Stimulated activated CD8-positive, alpha-beta memory T cell treated with anti-CD3 and anti-CD28 coated beads, Interleukin-7, amount 100 ng/mL, for 48 hours (primary cell): ENCODE measurements around the gene THSD7B.

Experiments used
- DNase-seq, 2 donors: peaks; one replicate each; pipeline ENCODE4 v3.0.0-alpha.2; 2020; ENCODE audit warnings: low read depth in 1 of 2; ENCODE audit errors: extremely low read depth in 1 of 2

The THSD7B gene

DNA sequence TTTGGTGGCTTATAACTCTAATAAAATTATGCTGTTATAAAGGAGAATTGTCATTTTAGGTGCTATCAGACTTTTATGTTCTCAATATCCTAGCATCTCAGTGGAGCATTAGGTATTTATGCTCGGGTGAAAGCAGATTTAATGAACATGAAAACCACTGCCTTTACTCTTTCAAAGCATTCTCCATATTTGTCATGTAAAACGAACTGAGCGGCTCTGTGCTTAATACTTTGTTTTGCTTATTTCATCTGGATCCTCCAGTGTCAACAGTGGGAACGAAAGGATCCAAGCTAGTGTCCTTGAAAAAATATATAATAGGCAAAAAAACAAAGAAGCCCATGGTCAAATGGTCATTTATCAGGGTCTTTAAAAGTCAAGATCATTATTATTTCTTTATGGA, 53.5 kb downstream of the THSD7B start:
- no peak for DNase-seq

DNA sequence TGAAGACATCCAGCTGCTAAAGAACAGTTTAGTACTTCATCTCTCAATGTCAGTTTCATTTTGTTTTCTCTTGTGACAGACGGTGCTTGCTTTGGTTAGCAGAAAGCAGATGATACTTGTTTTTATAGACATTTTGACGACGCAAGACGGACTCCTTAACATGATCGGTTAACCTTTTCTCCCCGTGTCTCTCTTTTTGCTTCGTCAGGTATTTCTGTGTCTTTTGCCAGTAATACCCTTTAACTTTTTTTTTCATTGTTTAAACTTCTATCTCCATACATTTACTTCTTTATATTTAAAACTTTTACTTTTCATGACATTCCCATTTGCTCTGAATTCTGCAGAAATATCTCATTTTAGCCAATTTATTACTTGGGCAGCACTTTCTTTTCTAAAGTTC, 57.9 kb downstream of the THSD7B start:
- DNase-seq, result no peak

DNA sequence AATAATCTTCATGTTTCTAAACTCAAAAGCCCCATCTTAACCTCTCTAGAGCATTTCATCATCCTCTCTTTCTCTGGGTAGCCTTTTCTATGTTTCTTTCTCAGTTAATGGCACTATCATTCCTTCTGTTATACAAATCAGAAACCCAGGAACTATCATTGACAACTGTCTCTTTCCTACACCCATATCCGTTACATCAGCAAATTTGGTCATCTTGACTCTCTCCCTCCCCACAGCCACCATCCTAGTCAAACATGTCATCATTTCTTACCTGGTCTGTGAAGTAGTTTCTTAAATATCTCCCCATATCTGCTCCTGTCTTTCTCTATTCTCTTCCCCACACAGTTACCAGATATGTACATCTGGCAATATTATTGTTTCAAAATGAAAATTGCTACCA, 62.8 kb downstream of the THSD7B start:
- DNase-seq, result no peak

DNA sequence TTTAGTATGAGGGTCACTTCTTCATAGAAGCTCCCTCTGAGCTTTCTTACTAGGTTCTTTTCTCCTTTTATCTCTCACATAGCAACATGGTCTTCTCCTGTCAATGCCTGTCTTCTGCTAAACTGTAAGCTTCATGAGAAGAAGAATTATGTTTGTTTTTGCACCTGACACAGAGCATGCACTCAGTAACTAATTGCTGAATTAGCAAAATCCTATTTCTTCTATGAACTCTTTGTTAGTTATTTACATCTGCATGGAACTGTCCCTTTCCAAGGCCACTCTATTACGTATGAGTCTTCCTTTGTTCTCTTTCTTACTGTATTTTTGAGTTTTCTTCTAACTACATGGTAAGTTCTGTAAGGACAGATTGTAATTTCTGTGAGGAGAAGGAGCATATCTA, 63.4 kb downstream of the THSD7B start:
- no peak for DNase-seq

DNA sequence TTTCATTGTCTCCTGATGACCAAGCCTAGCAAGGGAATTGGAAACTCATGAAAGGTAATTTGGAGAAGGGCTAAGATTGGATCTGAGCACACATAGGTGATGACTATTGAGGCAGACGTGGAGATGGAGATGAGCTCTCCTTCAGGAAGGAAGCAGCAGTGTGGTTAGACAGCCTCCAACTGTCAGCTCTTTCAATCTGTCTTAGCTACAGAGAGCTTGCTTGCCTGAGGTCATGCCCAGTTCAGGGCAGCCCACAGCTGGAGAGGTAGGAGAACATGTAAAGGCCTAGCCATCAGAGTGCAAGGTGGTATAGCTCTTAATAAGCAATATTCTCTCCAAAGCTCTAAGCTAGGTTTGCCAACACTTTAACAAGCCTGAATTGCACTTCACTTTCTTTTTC, 79.2 kb downstream of the THSD7B start:
- DNase-seq, result no peak

DNA sequence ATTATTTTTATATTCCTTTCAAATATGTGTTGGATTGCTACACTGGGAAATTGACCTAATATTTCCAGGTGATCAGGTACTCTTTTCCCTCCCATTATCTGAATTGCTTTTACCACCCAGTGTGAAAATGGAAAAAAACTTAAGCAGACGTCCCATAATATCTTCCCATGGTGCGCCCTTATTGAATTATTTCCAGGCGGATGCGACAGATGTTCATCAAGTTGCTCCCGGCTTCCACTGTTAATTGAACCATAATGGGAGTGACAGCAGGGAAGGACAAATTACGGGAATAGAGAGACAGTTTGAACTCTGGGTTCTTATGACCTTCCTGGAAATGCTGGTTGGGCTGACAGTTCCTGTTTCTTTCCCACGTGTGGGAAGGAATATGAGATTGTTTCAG, 93.3 kb downstream of the THSD7B start:
- DNase-seq, result no peak

DNA sequence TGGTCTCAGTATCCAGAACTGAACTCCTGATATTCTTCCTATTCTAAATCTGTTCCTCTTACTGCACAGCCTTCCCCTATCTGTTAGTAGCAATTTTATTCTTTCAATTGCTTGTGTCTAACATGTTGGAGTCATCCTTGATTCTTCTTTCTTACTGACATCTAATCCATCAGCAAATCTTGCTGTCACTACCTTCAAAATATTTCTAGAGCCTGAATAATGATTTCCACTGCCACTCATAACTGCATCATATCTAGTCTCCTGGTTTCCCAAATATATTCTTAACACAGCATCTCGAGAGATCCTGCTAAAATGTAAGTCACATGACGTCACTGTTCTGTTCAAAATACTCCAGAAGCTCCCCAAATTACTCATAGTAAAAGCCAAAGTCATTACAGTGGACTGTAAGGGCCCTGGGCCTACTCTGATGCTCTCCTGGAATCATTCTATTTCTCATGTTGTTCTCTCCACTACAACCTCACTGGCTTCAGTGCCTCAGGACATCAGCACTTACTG, 95.2 kb downstream of the THSD7B start:
- DNase-seq, result no peak

DNA sequence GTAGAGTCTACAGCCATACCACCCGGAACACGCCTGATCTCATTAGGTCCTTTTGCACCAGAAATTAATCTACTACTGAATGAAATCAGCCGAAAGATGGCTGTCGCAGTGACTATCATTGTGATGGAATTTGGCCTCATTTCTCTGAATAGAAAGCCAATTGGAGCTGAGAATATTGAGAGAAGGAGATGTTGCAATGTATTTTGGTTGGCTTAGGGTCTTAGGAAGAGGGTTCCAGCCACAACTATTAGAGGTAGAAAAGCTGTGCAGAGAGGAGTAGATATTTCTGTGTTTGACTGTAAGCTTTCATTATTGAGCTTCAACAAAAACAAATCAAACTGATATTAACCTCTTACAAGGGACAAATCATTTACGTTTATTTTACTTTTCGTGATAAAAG, 98.1 kb downstream of the THSD7B start:
- no peak for DNase-seq

DNA sequence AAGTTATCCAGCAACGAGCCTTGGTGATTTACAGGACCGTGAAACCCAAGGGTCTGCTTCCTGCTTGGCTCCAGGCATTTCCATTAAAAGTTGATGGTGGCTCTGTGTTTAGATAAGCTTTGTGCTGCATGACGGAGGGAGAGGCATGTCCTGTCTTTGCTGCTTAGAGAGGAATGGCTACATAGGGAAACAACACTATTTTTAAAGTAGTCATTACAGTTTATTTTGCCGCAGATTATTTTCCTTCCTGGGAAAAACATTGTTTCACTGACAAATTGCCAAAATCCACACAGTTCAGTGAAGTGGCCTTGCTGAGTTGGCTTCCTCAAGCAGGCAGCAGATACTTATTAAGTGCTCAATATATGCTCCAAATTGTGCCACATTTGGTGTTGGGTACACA, 98.5 kb downstream of the THSD7B start:
- no peak for DNase-seq

DNA sequence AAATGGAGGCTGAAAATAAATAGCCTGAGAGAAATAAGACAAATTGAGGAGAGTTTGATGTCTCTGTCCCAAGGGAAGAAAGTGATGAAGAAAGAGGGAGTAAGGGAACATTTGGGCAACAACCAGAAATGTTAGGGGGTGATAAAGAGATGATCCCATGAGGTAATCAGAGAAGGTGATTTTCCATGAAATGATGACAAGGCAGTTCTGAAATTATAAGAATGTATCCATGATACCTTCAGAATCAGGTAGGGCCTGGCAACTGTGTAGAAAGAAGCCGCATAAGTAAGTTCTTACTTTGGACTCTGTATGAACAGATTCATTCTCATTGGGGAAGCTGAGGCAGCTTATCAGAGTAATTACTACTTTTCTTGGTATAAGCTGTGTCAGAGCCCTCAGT, 106.1 kb downstream of the THSD7B start:
- DNase-seq, result no peak

DNA sequence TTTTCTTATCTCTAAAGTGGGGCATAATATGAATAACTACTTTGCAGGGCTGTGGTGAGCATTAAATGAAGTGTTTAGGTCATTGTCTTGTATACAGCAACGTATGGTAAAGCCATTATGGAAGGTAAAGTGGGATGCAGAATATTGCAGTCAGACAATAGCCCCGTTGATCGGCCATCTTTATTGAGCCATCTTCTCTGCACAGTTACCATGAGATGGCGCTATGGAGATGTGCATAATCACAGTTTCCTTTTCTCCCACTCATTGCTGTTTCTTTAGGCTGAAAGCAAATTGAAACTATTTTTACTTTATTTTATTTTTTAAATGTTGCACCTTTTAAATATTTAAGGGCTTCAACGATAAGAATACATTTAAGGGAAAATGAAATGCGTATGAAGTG, 108.9 kb downstream of the THSD7B start:
- DNase-seq, result no peak

DNA sequence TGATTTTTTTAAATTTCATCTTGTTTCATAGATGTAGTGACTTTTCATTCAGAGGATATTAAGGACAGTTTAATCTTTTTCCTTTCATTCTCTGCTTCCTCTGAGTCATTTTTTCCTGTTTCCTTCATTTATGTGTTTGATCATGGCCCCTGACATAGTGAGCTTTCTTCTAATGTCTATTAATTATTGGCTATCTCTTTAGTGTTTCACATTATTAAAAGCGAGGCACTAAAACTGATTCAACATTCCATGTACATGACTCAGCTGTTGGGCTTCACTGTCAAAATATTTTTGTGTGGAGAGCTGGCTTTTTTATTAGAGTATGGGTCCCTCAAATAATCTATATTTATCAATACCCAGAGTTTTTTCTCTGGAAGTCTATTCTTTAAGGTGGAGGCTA, 125.8 kb downstream of the THSD7B start:
- DNase-seq, result no peak

DNA sequence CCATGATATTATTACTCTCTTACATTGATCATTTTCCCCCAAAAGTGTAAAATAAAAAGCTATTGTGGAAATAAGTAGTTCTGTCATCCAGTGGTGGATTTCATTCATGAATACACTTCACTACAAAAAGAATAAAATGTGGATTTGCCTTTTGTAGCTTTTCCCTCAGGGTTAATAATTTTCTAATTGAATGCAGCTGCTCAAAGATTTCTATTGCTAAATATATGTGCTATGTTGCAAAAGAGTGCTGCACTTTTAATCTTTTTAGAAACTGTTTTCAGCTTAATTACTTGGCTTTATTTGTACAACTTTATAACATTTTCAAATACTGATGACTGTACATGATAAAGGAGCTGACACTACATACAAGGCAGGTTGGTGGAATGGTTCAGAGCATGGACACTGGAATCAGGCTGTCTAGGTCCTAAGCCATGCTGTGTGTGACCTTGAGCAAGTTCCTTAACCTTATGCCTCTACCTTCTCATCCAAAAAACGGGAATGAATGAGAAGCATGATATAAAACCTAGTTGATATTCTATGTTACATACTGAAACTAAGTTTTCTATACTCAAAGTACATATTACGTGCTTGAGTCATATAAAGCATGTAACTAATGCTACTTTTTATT, 128.8 kb downstream of the THSD7B start:
- no peak for DNase-seq

DNA sequence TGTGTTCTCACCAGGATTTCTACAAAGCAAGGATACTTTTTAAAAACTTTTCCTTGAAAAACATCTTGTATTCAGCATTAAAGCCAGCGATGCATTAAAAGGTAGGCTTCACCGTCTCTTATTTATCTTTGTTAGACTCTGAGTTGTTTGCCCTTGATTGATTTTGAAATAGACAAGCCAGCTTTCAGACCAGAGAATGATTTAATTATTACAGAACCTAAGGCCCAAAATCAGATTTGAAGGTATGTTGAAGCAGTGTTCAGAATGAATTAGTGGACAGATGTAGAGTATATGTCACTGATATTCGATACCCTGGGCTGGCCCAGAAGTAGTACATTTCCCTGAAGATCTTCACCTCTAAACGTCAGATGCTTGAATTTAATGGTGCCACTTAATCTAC, 136.4 kb downstream of the THSD7B start:
- DNase-seq, result no peak

DNA sequence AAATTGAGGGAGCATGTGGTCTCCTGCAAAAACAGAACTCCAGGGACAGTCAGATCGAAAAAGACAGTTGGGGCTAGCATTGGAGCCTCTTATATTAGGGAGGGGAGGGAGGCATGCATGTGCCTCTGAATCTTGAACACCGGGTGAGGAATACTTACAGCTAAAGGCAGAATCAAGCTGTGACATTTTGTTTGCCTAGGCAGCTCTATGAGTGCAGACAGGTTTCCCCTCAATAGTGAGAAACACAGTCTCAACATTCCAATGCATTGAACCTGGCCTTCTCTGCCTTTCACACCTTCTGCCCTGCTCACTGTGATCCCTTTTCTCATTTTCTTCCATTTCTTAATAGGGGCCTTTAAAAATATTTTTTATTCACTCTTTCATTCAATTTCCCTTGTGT, 140.4 kb downstream of the THSD7B start:
- no peak for DNase-seq

DNA sequence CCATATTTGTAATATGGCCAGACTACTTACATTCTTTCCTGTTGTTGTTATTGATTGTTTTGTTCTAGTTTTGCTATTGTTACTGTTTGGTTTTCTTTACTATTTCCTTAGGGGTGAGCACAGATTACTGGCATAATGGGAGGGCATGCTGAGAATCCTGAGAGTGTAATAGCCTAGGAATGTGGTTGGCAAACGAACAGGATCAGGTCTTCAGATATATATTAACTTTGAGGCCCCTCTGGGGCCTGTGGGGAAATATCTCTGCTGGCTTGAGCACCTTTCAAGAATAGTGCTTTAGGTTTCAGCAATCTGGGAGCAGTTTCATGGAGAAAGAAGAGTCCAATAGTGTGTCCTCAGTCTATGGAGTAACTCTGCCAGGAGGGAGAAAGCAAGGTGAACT, 144.4 kb downstream of the THSD7B start:
- no peak for DNase-seq

DNA sequence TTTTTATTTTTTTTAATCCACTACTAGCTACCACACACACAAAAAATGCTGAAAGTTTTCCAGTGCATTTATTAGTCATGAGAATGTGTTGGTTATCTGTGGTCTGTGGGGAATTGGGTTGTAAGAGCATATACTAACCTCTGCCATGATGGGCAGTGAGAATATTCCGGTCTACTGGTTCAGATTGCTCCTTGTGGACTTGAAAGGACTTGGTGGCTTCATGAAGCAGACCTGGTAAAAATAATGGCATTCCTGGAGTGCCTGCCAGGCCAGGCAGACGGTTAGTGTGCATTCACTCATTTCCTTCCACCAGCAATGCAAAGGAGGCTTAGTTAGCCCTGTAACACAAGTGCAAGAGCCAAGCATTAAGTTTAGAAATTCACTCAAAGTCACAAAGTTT, 150.8 kb downstream of the THSD7B start:
- DNase-seq, result no peak

DNA sequence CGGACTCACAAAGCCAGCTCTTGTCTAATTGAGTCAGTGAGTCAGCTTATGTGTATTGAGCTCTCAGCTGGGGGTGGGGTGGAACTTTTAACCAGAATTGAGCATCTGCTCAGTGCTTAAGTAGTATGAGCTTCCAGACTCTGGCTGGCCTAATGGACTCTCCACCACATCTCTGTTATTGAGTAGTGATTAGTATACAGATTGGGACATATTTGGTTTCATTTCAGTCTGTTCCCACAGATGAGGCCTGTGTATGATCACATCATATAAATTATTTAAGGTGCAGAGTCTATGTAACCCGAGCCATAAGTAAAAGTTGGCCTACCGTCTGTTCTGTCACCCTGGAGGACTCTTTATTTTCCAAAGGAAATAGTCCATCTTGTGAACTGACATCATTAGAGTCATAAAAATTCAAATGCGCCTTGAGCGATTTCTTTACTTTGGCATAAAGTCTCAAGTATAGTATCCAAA, 152.1 kb downstream of the THSD7B start:
- DNase-seq, result no peak

DNA sequence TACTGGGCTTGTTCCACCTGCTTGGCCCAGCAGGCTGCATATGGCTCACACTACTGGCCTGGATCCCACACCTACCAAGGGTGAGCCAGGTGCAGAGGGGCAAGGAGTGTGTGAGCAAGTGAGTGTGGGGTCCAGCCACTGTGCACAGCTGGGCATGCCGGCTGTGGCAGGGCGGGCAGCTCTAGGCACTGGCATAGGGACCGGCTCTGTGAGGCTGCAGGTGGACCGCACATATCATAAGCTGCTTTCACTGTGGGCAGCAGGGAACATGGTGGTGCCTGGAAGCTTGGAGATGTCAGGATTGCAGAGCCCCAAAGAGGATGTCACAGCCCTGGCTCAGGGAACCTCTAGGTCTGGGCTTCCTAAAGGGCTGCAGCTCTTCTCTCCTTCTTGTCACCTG, 154.3 kb downstream of the THSD7B start:
- DNase-seq, result no peak

DNA sequence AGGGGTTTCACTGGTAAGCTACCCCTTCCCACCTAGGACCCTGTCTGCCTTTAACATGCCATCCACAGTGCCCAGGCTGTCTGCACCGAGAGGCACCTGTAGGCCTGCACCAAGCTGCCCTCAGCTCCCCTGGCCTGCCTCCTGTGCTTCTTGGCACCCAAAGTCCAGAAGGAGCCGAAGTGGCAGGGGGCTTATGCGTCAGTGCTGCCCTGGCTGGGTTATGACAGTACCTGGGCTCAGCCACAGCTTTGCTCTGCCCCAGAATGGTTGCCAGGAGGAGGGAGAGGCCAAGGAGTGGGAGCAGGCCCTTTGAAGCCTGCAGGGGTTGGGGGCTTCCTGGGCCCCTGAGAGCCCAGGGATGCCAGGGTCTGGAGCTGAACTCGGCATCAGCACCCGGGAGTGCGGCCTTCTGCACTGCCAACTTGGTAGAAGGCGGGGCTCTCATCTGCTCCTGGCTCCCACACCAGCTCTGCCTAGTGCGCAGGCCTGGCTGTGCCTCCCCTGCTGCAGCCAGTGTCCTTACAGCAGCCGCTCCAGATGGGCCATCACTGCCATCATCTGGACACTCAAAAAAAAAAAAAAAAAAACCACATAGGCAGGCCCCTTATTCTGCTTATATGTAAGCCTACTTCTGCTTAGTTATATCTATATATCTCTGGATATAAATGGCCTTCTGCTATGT, 155.4 kb downstream of the THSD7B start:
- DNase-seq, result no peak

DNA sequence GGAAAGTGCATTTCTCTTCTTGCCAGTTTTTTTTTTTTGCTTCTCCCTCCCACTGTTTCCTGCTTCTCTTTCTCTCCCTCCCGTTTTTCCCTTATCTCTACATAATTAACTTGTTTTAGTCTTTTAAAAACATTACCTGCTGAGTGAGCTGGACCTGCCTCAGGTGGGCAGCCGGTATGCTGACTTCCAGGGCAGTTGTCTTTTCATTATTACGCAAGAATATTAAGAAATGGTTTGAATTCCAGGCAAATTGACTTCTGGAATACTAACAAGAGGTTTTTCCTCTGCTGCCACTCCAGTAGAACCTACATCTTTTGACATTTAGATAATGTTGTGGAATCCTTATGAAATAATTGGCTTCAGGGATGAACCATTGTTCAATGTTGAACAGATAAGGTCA, 161.8 kb downstream of the THSD7B start:
- DNase-seq, result no peak

DNA sequence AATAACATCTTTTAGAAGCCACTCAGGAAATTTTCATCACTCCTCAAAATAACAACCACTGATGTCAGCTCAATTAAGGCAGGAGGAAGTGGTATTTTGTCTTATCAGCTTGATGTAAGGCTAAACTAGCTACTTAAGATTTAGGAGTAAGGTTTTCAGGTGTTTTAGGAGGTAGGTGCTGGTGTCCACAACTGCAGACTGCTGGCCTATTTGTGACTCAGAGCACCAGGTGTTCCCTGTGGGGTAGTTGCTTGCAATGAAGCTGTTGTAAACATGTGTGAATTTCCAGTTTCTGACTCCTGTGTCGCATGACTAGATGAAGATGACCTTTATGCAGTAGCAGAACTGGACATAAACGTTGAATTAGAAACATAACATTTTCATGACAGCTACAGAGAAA, 164.2 kb downstream of the THSD7B start:
- no peak for DNase-seq

DNA sequence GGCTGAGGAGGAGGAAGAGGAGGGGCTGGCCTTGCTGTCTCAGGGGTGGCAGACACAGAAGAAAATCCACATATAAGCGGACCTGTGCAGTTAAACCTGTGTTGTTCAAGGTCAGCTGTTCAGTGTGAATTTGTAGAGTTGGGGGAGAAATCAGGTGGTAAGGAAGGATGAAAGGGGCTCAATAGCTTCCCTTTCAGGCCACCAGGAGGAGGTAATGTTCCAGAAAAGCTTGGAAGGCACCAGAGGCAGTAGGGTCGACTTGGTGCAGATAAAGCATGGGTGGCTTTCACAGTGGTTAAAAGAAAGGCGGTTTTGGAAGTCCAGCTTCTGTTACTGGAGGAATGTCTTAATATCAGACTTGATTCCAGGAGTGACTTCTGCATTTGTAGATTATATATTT, 167.4 kb downstream of the THSD7B start:
- no peak for DNase-seq
